Calu3 (cell line): Measurements from ENCODE around the gene ACSBG1. TPM values are rescaled to one million over a fixed set of nuclear protein-coding genes. Genes with fewer than 3 reads are reported as not detected.

Experiments
- BruUV-seq: library from RNA; stranded (reverse); fragments of 400-500 nt; replicated peaks from 2 replicates; lab custom pipeline; 2021; lab: Mats Ljungman, UMichigan
- CTCF ChIA-PET: fragments of 300-600 bp; sonication (Branson Sonifier 250); formaldehyde crosslinking; loops from one replicate; lab custom pipeline; 2022; ENCODE audit warnings: antibody characterized with exemption; lab: Charles Lee
- DNase-seq: peaks from one replicate; pipeline ENCODE4 v3.0.0; 2022
- H3K27ac Mint-ChIP-seq: one replicate; pipeline ENCODE4 v1.8.0; 2022; ENCODE audit warnings: mixed read lengths; ENCODE audit not compliant: unreplicated experiment
- H3K27me3 Mint-ChIP-seq: one replicate; pipeline ENCODE4 v1.8.0; 2022; ENCODE audit warnings: mixed read lengths; ENCODE audit not compliant: unreplicated experiment
- H3K36me3 Mint-ChIP-seq: one replicate; pipeline ENCODE4 v1.8.0; 2022; ENCODE audit warnings: mild to moderate bottlenecking, moderate library complexity, mixed read lengths; ENCODE audit not compliant: insufficient read depth, unreplicated experiment
- H3K4me1 Mint-ChIP-seq: one replicate; pipeline ENCODE4 v1.8.0; 2022; ENCODE audit warnings: mild to moderate bottlenecking, low read depth, mixed read lengths; ENCODE audit not compliant: unreplicated experiment
- H3K4me3 Mint-ChIP-seq: one replicate; pipeline ENCODE4 v1.8.0; 2022; ENCODE audit warnings: mild to moderate bottlenecking, low read depth, moderate library complexity, mixed read lengths; ENCODE audit not compliant: unreplicated experiment
- H3K9me3 Mint-ChIP-seq: one replicate; pipeline ENCODE4 v1.8.0; 2022; ENCODE audit warnings: low read depth, mixed read lengths; ENCODE audit not compliant: unreplicated experiment
- intact Hi-C: fragments of 100-400 bp; cut with micrococcal nuclease; formaldehyde crosslinking; loops from one replicate; pipeline ENCODE4 v1.10.0; 2022; ENCODE audit not compliant: unreplicated experiment
- total RNA-seq: library from RNA; stranded (reverse); gene quantifications from 2 replicates; pipeline ENCODE4 v1.2.3, GENCODE V29; 2022
- TF ChIP-seq, protein P1 (sequence below): fragments of 200-600 bp; IDR thresholded peaks from one replicate; pipeline ENCODE4 v1.8.0; 2022; ENCODE audit warnings: antibody characterized with exemption; ENCODE audit not compliant: unreplicated experiment

Gene ACSBG1
- total RNA-seq, 1 experiment from 2014 or later = 0.45 TPM

DNA sequence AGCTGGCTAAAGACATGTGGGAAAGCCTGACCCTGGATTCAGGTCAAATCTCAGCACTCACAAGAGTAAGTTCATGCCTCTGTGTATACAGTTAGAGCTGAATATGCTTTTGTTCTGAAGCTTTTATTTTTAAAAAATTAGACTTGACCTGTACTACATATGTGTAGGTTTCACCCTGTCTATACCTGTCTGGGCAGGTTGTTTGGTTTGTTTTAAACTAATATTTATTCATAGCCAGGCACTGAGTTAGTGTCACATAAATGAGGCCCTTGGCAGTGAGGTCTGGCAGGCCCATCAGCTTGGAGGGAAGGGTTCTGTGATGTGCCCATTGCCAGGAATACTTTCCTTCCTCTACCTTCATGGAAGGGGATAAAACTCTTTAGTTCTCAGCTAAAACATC lies 31.9 kb upstream of the ACSBG1 start:
- TF ChIP-seq, protein P1, sequence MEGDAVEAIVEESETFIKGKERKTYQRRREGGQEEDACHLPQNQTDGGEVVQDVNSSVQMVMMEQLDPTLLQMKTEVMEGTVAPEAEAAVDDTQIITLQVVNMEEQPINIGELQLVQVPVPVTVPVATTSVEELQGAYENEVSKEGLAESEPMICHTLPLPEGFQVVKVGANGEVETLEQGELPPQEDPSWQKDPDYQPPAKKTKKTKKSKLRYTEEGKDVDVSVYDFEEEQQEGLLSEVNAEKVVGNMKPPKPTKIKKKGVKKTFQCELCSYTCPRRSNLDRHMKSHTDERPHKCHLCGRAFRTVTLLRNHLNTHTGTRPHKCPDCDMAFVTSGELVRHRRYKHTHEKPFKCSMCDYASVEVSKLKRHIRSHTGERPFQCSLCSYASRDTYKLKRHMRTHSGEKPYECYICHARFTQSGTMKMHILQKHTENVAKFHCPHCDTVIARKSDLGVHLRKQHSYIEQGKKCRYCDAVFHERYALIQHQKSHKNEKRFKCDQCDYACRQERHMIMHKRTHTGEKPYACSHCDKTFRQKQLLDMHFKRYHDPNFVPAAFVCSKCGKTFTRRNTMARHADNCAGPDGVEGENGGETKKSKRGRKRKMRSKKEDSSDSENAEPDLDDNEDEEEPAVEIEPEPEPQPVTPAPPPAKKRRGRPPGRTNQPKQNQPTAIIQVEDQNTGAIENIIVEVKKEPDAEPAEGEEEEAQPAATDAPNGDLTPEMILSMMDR = no peak
- DNase-seq = no peak
- intact Hi-C loops = no loop called here
- Mint-ChIP-seq H3K27me3 (no peaks in the 10 kb centered on the region), H3K4me1 (peaks cover 19% of the 10 kb centered on the region), H3K27ac (no peak overlapping the region), H3K9me3 (no peaks in the 10 kb centered on the region), H3K36me3 (peaks cover 34% of the 10 kb centered on the region), H3K4me3 (peak overlapping the region; percentile 72)
- BruUV-seq = no TSS peak
- CTCF ChIA-PET = interaction anchor here (1.3 to 1.5 kb wide), 2 partner anchors 34 to 71 kb away, joined by 4 to 5 read pairs; partner anchors contain the start of gene SKIC8

DNA sequence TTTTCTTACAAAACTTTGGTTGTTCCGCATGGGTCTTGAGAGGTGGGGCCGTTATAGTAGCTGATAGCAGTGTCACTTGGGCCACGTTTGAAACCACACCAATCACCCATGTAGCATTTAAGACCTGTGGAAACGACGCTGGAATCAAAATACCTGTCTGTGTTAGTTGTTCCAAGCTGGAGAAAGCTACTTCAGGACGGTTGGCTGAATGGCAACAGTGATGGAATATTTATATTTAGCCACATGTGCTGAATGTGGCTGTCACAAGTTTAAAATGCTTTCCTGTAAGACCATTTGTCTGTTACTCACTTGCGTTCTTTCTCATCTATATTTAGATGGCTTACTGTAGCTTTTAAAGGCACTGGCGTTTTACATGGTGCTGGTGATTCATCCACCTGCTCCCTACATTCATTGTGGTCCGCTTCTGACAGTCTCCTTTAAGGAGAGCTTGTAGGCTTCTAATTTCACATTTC lies 31.4 kb upstream of the ACSBG1 start:
- CTCF ChIA-PET = interaction anchor here (1.3 to 1.5 kb wide), 2 partner anchors 34 to 70 kb away, joined by 4 to 5 read pairs; partner anchors contain the start of gene SKIC8
- BruUV-seq = no TSS peak
- no peak for DNase-seq

DNA sequence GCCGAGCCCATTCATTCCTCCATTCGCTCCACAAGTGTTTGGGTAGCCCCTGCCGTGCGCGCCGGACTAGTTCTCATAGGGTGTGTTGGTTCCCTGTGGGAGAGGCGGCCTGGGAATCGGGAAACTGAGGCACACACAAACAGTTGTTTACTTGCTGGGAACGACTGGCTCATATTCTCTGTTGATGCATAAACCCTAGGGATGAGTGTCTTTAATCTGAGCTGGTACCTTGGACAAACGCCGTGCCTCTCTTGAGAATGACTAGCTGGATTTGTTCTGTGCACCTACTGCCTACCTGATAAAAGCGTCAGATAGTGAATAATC lies 30.7 kb upstream of the ACSBG1 start:
- CTCF ChIA-PET = interaction anchor here (1.3 to 1.5 kb wide), 2 partner anchors 35 to 70 kb away, joined by 4 to 5 read pairs; partner anchors contain the start of gene SKIC8
- Mint-ChIP-seq H3K36me3 (peaks cover 34% of the 10 kb centered on the region), H3K4me3 (peak overlapping the region; percentile 72), H3K27me3 (no peaks in the 10 kb centered on the region), H3K27ac (peak overlapping the region; percentile 47), H3K4me1 (peaks cover 26% of the 10 kb centered on the region), H3K9me3 (no peaks in the 10 kb centered on the region)
- TF ChIP-seq, protein P1 = no peak
- no peak for DNase-seq
- no TSS peak for BruUV-seq
- intact Hi-C loops = no loop called here

More for the DNA sequence above, 31.4 kb upstream of the ACSBG1 start:
- Mint-ChIP-seq H3K9me3 (no peaks in the 10 kb centered on the region), H3K4me1 (peaks cover 19% of the 10 kb centered on the region), H3K27me3 (no peaks in the 10 kb centered on the region), H3K4me3 (peak overlapping the region; percentile 72), H3K36me3 (peaks cover 34% of the 10 kb centered on the region), H3K27ac (peak overlapping the region; percentile 47)
- TF ChIP-seq, protein P1 = no peak
- intact Hi-C loops = no loop called here

DNA sequence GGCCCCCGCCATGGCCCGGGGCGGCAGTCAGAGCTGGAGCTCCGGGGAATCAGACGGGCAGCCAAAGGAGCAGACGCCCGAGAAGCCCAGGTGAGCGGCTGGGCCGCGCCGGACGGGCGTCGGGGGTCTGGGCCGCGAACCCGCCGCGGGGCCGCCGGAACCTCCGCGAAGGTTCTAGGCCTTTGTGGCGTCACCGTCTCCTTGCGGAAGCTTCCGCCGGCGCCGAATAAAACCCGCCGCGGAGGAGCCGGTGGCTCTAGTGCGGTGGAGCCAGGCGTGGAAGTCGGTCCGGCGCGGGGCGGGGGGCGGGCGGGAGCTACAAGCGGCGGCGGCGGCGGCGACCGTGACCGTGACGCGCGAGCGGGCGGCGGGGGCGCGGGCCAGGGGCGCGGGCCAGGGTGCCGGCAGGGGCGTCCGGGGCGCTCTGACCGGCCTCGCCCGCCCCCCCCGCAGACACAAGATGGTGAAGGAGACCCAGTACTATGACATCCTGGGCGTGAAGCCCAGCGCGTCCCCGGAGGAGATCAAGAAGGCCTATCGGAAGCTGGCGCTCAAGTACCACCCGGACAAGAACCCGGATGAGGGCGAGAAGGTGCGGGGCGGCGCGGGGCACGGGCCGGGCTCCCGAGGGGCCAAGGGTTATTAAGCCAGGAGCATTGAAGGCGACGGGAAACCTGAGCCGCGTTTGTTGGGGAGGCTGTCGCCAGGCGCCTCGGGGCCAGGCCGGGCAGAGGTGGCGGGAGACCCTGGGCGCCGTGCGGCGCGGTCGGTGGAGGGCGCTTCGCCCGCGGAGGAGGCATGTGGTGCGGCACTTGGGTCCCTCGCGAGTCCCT lies 30.2 kb upstream of the ACSBG1 start, which contains the start of gene DNAJA4:
DNAJA4 (plus strand) TSS at position 259 of the 833 bp plus-strand sequence; CDS start at position 461, 202 bp downstream.
- peaks cover 31% of the 10 kb centered on the region for H3K4me1 Mint-ChIP-seq
- H3K9me3 Mint-ChIP-seq = no peaks in the 10 kb centered on the region
- H3K36me3 Mint-ChIP-seq = peaks cover 34% of the 10 kb centered on the region
- no peaks in the 10 kb centered on the region for H3K27me3 Mint-ChIP-seq
- TF ChIP-seq, protein P1 = peak; percentile 28
- CTCF ChIA-PET = no interaction called here
- DNase-seq = peak; percentile 68
- no TSS peak for BruUV-seq
- intact Hi-C loops = no loop called here
- peak within 1 kb of the TSS; percentile 47 for H3K27ac Mint-ChIP-seq
- peak within 1 kb of the TSS; percentile 72 for H3K4me3 Mint-ChIP-seq
